Cardiac muscle cell (in vitro differentiated cells and primary cell): ENCODE results near the gene TRPM5. TPM values are rescaled to one million over a fixed set of nuclear protein-coding genes. Genes with fewer than 3 reads are reported as not detected.
A peak's percentile ranks its signal among the peaks of the same experiment; 100 is the strongest.

Source experiments
- DNase-seq, 2 donors: peaks; one replicate each; pipeline versions ENCODE4 v3.0.0 to v3.0.0-alpha.2; 2010 to 2017; ENCODE audit warnings: low read depth in 1 of 2, low spot score in 1 of 2
- H3K27ac ChIP-seq: fragments of 200-600 bp; sonication (generic); 2 replicates; pipeline ENCODE4 v1.5.1; 2016
- H3K27me3 ChIP-seq: fragments of 200-600 bp; sonication (generic); 2 replicates; pipeline ENCODE4 v1.6.0; 2016; ENCODE audit warnings: control low read depth
- H3K36me3 ChIP-seq: fragments of 200-600 bp; sonication (generic); 2 replicates; pipeline ENCODE4 v1.5.1; 2016; ENCODE audit warnings: control low read depth
- H3K4me1 ChIP-seq: fragments of 200-600 bp; sonication (generic); 2 replicates; pipeline ENCODE4 v1.8.1; 2017; ENCODE audit warnings: low read depth, mild to moderate bottlenecking, mixed run types
- H3K4me3 ChIP-seq: fragments of 200-600 bp; sonication (generic); 2 replicates; pipeline ENCODE4 v1.5.1; 2016; ENCODE audit warnings: mild to moderate bottlenecking
- H3K9me3 ChIP-seq: fragments of 200-600 bp; sonication (generic); 2 replicates; pipeline ENCODE4 v1.5.1; 2017; ENCODE audit warnings: low read depth, mild to moderate bottlenecking, control low read depth
- polyA plus RNA-seq: library from polyadenylated mRNA; unstranded; fragments of >200 nt; fragmentation: Nextera tagmentation; extraction: Ambion mirVana; gene quantifications from 2 replicates; pipeline ENCODE4 v1.2.1, GENCODE V29; 2016
- total RNA-seq: library from RNA; depleted of rRNA; stranded (reverse); fragments of >200 nt; gene quantifications from 2 replicates; pipeline ENCODE4 v1.2.3, GENCODE V29; 2016
- TF ChIP-seq, protein P1 (sequence below): IDR thresholded peaks from 2 replicates; pipeline ENCODE4 v1.5.1; 2012; ENCODE audit warnings: low read depth, mild to moderate bottlenecking, low read length

Gene TRPM5
- total and polyA plus RNA-seq, 2 experiments from 2014 or later, result 0.33 to 0.66 TPM

GRCh38 chr11:2445746-2446551, 1.6 kb upstream of the TRPM5 start:
- no peak for DNase-seq
- H3K4me1 ChIP-seq, result no peaks in the 10 kb centered on the region
- peak overlapping the region; percentile 28 for H3K4me3 ChIP-seq
- no peak overlapping the region for H3K27ac ChIP-seq
- no peaks in the 10 kb centered on the region for H3K9me3 ChIP-seq
- TF ChIP-seq, protein P1, sequence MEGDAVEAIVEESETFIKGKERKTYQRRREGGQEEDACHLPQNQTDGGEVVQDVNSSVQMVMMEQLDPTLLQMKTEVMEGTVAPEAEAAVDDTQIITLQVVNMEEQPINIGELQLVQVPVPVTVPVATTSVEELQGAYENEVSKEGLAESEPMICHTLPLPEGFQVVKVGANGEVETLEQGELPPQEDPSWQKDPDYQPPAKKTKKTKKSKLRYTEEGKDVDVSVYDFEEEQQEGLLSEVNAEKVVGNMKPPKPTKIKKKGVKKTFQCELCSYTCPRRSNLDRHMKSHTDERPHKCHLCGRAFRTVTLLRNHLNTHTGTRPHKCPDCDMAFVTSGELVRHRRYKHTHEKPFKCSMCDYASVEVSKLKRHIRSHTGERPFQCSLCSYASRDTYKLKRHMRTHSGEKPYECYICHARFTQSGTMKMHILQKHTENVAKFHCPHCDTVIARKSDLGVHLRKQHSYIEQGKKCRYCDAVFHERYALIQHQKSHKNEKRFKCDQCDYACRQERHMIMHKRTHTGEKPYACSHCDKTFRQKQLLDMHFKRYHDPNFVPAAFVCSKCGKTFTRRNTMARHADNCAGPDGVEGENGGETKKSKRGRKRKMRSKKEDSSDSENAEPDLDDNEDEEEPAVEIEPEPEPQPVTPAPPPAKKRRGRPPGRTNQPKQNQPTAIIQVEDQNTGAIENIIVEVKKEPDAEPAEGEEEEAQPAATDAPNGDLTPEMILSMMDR, result no peak
- peaks cover 97% of the 10 kb centered on the region for H3K27me3 ChIP-seq
- no peaks in the 10 kb centered on the region for H3K36me3 ChIP-seq

DNA sequence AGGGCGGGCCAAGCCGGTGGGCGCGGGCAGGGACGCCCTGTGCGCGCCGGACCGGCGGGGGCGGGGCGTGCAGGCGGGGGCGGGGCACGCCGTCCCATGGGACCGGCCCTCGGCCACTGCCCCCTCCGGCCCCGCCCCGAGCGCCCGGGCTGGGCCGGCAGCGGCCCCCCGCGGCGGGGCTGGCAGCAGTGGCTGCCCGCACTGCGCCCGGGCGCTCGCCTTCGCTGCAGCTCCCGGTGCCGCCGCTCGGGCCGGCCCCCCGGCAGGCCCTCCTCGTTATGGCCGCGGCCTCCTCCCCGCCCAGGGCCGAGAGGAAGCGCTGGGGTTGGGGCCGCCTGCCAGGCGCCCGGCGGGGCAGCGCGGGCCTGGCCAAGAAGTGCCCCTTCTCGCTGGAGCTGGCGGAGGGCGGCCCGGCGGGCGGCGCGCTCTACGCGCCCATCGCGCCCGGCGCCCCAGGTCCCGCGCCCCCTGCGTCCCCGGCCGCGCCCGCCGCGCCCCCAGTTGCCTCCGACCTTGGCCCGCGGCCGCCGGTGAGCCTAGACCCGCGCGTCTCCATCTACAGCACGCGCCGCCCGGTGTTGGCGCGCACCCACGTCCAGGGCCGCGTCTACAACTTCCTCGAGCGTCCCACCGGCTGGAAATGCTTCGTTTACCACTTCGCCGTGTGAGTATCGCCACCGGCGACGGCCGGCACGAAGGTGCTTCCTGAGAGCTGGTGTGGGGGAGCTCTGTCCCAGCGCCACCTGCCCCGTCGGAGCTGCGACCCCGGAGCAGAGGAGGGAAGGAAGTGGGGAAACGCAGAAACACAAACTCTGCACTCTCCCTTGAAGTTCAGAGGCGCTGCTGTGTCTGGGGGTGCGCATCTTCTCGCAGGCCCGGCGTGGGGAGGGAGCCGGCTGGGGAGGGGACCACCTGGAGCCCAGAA, 769 bp upstream of the TRPM5 start, which contains the start of gene KCNQ1:
KCNQ1 (plus strand) TSS at position 188 of the 925 bp plus-strand sequence; CDS start at position 279, 91 bp downstream.
- DNase-seq, result peak in 1 of 2 donors; percentile 78
- H3K4me3 ChIP-seq, result peak within 1 kb of the TSS; percentile 28
- TF ChIP-seq, protein P1, result no peak
- H3K4me1 ChIP-seq, result no peaks in the 10 kb centered on the region
- H3K9me3 ChIP-seq, result no peaks in the 10 kb centered on the region
- H3K27me3 ChIP-seq, result peaks cover 97% of the 10 kb centered on the region
- H3K27ac ChIP-seq, result no peak within 1 kb of the TSS
- no peaks in the 10 kb centered on the region for H3K36me3 ChIP-seq

DNA sequence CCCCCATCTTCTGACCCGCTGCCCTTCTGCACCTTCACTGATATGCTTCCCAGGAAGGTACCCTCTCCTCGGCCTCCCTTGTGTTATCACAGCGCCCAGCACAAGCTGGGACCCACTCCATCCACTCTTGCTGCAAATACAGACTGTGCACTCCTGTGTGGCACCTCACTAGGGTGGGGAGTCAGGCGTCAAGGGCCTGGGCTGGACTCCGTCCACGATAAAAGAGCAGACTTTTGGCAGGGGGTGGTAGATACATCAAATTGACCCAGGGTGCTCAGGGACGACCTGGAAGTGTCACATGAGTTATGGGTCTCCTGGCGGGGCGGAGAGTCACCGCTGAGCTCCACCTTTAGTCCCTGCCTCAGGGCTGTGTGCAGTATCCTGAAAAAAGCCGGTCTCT, 908 bp downstream of the TRPM5 start:
- no peak for DNase-seq
- Histone ChIP-seq H3K36me3 (no peaks in the 10 kb centered on the region), H3K4me1 (no peaks in the 10 kb centered on the region), H3K27ac (no peak overlapping the region), H3K27me3 (peaks cover 95% of the 10 kb centered on the region), H3K9me3 (no peaks in the 10 kb centered on the region), H3K4me3 (no peak overlapping the region)
- TF ChIP-seq, protein P1, result no peak

DNA sequence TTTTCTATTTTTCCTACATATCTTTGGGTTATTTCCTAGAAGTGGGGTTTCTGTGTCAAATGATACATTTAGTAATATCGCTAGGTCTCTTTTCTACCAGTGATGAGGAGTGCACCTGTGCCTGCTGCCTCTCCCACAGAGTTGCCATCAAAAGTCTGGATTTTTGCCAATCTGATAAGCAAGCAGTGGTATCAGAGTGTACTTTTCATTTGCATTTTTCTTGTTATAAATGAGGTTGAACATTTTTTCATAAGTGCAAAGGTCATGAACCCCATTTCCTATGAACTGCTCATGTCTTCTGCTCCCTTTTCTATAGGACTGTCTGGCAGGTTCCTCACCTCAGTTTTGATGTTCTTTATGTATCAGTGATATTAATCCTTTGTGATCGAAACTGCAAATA, 1.7 kb downstream of the TRPM5 start:
- H3K9me3 ChIP-seq, result no peaks in the 10 kb centered on the region
- DNase-seq, result no peak
- H3K4me3 ChIP-seq, result no peak overlapping the region
- no peaks in the 10 kb centered on the region for H3K36me3 ChIP-seq
- no peaks in the 10 kb centered on the region for H3K4me1 ChIP-seq
- peaks cover 95% of the 10 kb centered on the region for H3K27me3 ChIP-seq
- TF ChIP-seq, protein P1, result no peak
- H3K27ac ChIP-seq, result no peak overlapping the region

DNA sequence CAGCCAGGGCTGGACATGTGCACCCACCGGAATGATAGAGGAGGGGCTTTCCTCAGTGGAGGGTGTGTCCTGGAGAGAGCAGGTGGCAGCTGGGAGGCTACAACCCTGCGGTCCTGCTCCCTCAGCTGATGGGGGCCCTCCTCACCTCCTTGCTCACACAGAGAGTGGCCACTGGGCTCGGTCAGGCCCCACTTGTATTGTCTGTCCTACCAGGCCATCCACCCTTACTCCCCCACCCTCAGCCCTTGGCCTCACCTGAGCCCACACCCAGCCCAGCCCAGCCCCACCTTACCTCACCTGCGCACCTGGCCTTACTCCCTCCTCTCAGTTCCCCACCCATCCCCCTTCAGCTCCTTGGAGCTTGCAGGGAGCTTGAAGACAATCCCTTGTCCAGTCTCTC, 3.1 kb downstream of the TRPM5 start:
- Histone ChIP-seq H3K36me3 (no peaks in the 10 kb centered on the region), H3K9me3 (no peaks in the 10 kb centered on the region), H3K4me1 (no peaks in the 10 kb centered on the region), H3K27me3 (peaks cover 93% of the 10 kb centered on the region), H3K4me3 (no peak overlapping the region), H3K27ac (no peak overlapping the region)
- no peak for DNase-seq
- TF ChIP-seq, protein P1, result no peak
